Measurements from ENCODE around the gene C16orf96. TPM values are rescaled to one million over a fixed set of nuclear protein-coding genes. Genes with fewer than 3 reads are reported as not detected.
"Not testable (repeated sequence)": the region's sequence is repeated elsewhere in the genome, so short reads cannot be mapped to it uniquely, and the experiment has no call there.

The C16orf96 gene
- total RNA-seq, 1 donor from 2014 or later: 0.38 TPM

DNA sequence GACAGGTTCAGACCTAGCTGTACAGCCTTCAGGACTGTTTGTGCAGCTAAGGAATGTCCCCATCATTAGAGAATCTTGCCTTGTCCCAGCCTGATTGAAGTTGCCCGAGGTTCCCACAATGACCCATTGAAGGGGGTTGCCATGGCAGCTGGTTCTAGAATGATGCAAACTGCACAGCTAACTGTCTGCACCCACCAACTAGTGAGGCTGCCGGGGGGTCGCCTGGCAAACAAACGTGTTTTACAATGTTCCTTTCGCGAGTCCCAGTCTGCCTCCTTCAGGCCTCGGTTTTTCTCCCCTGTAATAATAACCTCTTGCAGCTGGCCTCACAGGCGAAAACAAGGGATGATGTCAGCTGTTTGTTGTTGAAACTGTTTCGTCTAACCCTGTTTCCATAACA, 5.5 kb downstream of the C16orf96 start:
- DNase-seq (ENCODE audit: low spot score): no peak
- ATAC-seq: no peak

DNA sequence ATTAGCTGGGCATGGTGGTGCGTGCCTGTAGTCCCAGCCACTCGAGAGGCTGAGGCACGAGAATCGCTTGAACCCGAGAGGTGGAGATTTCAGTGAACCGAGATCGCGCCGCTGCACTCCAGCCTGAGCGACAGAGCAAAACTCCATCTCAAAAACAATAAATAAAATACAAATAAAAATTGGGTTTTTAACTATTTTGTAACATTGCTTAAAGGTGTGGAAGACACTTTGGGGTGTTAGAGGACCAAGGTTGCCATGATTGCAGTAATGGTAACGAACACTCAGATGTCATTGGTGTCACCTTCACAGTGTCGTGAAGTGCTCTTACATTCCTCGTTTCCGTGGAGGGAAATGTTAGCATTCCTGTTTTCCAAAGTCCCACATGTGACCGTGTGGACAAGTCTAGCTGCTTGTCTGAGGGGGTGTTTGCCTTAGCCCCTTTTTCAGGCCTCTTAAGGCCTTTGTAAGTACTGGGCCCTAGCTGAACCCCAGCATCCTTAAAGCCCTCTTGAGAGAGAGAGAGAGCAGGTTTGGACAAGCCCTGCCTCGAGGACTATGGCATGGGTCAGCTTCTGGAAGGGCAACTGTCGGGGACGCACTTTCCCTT, 8.6 kb downstream of the C16orf96 start:
- ATAC-seq (no peak), DNase-seq (ENCODE audit: low spot score) (no peak)

- ATAC-seq (no peak), DNase-seq (ENCODE audit: low spot score) (no peak)
Observed at GRCh38 chr16:4566144-4566543, 10.0 kb downstream of the C16orf96 start.

GRCh38 chr16:4570086-4570485, 13.9 kb downstream of the C16orf96 start:
- ATAC-seq: no peak
- no peak for DNase-seq (ENCODE audit: low spot score)

DNA sequence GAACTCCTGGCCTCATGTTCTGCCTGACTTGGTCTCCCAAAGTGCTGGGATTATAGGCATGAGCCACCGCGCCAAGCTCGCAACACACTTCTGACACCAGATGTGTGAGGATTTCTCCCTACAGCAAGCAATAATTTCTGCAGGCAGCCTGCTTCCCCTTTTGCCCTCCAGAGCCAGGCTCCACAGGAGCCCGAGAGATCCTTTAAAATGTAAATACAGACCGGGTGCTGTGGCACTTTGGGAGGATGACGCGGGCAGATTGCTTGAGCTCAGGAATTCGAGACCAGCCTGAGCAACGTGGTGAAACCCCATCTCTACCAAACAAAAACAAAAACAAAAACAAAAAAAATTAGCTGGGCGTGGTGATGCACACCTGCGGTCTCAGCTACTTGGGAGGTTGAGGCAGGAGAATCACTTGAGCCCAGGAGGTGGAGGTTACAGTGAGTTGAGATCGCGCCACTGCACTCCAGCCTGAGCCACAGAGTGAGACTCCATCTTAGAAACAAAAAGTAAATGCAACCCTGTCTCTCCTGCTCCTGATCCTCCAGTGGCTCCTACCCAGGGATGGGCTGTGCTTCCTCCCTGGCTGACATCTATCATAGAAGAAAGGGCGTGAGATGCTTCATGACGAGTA, 14.7 kb downstream of the C16orf96 start:
- ATAC-seq: no peak
- no peak for DNase-seq (ENCODE audit: low spot score)

DNA sequence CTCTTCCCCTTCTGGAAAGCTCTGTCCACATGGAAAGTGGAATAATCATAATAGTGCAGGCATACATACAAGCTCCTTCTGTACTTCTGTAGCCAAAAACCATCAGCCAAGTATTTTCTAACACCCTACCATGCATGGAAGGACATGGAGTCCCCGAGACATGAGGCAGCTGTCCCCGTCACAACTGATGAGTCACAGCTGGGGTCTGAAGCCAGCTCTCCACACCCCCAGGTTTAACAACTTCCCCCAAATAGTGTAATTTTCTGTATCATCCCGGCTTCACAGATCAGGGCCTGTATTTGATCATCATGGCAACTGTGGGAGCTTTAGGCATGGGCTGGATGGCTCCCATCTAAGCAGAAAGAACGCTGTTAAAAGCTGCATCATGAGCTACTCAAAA, 16.6 kb downstream of the C16orf96 start:
- DNase-seq (ENCODE audit: low spot score) (no peak), ATAC-seq (no peak)

DNA sequence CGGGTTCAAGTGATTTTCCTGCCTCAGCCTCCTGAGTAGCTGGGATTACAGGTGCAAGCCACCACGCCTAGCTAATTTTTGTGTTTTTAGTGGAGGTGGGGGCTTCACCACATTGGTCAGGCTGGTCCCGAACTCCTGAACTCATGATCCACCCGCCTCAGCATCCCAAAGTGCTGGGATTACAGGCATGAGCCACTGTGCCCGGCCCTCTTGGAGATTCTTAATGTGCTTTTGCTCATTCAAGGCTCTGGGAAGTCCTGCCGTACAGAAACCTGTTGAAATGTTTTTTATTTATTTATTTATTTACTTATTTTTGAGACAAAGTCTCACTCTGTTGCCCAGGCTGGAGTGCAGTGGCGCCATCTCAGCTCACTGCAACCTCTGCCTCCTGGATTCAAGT, 17.8 kb downstream of the C16orf96 start:
- not testable (repeated sequence) for ATAC-seq; DNase-seq (ENCODE audit: low spot score)

DNA sequence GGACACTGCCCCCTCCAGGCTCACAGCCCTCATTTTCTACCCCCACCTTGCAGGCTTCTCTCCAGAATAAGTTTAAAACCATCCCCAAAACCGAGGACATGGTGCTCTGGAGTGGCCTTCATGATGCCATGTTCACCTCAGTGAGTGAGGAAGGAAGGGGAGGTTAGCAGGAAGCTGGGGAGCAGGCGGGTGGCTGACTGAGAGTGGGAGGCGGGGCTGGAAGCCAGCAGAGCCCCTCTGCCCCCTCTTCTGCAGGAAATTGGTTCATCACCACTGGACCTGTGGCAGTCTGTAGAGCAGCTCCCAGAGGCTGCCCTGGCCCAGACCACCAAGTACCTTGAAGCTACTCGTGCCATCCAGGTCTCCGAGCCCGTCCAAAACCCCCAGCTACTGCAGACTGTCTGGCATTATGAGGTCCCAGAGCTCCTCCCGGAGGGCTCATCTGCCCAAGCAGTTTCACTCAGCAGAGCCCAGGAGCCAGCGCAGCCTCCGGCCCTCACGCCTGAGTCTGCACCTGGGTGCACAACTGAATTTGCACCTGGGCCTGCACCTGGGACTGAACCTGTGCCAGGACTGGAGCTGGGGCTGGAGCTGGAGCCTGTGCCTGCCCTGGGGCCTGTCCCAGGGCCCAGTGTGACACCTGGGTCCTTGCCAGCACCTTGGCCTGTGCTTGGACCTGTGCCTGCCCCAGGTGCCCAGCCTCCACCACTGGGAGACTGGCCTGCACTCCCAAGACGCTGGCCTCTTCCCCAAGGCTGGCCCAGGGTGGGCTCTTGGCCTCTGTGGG, 19.0 kb downstream of the C16orf96 start:
- no peak for DNase-seq (ENCODE audit: low spot score)
- peak; percentile 26 for ATAC-seq

DNA sequence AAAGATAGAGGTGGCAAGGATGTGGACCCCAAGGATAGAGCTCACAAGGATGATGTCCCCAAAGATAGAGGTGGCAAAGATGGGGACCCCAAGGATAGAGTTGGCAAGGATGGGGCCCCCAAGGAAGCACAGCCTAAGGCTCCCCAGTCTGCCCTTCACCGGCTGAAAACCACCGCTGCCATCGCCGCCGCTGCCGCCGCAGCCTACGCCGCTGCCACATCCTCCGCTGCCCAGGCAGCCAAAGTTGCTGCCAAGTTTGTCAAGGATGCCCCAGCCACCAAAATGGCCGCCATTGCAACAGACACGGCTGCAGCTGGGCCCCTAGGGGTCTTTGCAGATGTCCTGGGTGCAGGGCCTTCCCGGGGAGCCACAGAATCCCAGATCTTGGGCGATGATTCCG, 19.9 kb downstream of the C16orf96 start:
- DNase-seq (ENCODE audit: low spot score) (no peak), ATAC-seq (no peak)

- DNase-seq (ENCODE audit: low spot score) (no peak), ATAC-seq (no peak)
Observed at GRCh38 chr16:4578961-4579530, 22.9 kb downstream of the C16orf96 start.

- no peak for ATAC-seq
Observed at GRCh38 chr16:4580250-4580649, 24.1 kb downstream of the C16orf96 start.

DNA sequence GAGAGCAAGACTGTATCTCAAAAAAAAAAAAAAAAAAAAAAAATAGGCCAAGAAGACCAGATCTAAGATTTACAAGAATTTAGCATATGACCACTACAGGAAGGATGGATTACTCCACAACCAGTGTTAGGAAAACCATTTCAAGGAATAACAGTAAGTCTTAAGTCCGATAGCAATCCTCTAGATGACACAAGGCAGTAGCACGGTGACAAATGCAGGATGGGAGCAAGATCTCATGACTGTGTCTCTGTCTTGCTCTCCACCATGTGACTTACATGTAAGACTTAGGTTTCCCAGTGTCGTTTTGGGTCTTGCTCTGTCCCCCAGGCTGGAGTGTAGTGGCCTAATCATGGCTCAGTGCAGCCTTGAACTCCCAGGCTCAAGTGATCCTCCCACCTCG, 27.8 kb downstream of the C16orf96 start:
- ATAC-seq: no peak
- no peak for DNase-seq (ENCODE audit: low spot score)

More at GRCh38 chr16:4580250-4580649, 24.1 kb downstream of the C16orf96 start:
- DNase-seq (ENCODE audit: low spot score): no peak

DNA sequence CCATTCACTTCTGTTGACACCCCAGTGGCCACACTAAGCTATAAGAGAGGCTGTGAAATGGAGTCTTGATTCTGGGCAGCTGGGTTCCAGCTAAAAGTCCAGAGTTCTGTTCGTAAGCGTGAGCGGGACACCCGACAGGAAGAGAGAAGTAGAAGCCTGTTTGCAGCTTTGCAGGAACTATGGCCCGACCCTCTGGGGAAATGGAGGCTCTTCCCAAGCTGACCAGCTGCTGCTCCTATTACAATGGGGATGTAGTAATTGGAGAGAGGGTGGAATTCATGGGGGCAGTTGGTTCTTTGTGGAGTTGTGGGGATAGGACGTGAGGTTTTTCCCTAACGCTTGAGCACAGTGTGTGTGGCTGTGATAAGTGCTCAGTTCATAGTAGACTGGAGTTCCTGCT, 30.2 kb downstream of the C16orf96 start:
- DNase-seq (ENCODE audit: low spot score): no peak
- ATAC-seq: no peak

- ATAC-seq (no peak), DNase-seq (ENCODE audit: low spot score) (no peak)
Observed at GRCh38 chr16:4588386-4588785, 32.2 kb downstream of the C16orf96 start.

GRCh38 chr16:4588961-4589360, 32.8 kb downstream of the C16orf96 start:
- DNase-seq (ENCODE audit: low spot score): no peak
- no peak for ATAC-seq

DNA sequence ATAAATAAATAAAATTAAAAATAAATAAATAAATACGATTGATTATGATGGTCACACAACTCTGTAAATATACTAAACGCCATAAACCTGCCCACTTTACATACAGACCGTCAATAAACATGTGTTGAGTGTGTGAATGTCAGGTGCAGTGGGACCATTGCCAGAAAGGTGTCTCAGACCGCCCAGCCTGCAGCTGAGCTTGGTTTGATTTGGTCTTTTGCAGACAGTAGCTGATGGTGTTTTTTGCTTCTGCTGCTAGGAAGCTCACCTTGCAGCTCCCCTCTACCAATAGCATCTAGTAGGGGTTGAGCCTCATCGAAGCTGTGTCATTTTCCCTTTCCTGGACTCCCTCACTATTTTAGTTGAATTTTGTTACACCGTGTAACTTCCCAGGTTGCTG, 35.1 kb downstream of the C16orf96 start:
- DNase-seq (ENCODE audit: low spot score) (no peak), ATAC-seq (no peak)

DNA sequence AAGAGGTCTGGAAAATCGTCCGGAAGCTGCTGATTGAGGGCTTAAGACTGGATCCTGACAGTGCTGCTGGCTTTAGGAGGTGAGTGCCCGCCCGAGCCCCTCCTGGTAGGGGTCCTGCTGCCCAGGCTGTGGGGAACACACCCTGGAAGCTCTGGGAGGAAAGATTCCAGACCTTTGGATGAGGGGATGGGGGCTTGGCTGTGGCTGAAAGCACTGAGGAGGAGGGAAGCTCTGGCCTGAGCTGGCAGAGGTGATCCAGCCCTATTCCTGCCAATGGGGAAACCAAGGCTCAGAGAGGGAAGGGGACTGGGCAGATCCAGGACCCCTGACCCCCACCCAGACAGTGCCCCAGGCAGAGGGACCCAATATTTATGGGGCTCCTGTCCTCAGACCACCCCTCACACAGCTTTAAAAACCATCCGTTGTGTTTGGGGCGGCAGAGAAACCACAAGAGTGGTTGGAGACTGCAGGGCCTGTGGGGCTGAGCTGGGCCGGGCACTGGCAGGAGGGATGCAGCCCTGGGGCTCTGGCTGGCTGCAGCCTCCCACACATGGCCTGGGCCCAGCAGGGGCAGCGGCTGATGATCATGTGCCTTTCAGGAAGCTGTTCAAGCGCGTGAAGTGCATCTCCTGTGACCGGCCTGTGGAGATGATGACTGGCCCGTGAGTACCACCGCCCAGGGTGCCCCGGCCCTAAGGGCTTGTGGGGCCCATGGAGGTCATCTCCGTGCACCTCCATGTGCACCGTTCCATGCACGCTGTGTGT, 35.7 kb downstream of the C16orf96 start:
- ATAC-seq (no peak), DNase-seq (ENCODE audit: low spot score) (no peak)

GRCh38 chr16:4593086-4593485, 36.9 kb downstream of the C16orf96 start:
- no peak for DNase-seq (ENCODE audit: low spot score)
- no peak for ATAC-seq

DNA sequence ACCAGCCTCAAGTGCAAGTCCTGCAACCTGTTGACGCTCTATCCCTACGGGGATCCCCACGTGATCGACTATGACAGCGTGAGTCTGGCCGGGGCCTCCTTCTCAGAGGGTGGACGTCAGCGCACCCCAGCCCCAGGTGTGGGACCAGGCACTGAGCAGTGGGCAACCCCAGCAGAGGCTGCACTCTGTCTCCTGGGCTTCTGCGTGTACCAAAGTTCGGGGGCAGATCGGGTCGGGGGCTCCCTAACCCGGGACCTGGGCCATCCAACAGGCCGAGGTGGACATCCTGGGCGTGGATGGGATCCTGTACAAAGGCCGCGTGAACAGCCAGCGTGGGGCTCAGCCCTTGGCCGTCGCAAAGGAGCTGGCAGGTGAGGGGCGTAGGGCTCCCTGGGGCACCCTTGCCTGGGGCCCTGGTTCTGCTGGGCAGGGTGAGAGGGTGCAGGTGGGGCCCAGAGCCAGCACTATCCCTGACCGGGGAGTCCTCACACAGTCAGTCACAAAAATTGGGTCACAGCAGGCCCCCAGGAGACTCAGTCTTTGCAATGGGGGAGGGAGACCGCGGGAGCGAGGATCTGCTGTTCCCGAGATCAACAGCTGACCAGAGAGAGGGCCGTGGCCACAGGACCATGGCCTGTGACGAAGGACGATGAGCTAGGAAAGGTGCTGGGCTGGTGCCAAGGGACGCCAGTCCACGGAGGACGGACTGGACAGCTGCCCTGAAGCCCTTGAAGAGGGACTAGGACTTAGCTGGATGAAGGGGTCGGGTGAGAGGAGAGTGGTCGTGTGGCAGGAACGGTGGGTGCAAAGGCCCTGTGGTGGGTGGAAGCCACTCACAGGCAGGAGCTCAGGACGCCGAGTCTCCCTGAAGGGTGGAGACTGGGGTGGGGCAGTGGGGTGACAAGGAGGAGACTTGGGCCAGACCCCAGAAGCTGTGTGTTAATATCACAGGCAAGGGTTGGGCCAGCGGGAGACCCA, 38.6 kb downstream of the C16orf96 start:
- ATAC-seq (no peak), DNase-seq (ENCODE audit: low spot score) (no peak)

DNA sequence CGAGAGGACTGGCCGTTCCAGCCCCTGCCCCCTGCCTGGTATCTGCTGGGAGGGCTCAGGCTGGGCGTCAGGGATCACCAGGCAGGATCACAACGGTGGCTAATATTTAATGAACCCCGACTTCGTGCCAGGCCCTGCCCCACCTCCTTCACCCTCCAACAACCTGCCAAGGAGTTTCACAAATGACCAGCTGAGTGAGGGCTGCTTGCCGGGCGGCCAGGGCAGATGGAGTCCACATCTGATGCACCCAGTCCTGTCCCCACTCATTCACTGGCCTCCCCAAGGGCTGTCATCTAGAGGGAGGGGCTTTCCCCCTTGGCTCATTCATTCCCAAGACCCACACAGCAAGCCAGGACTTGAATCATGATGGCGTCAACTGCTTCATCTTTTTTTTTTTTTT, 41.0 kb downstream of the C16orf96 start:
- ATAC-seq (peak; percentile 66), DNase-seq (ENCODE audit: low spot score) (no peak)

All from left lobe of liver (tissue), 2 donors.